Astrocyte (in vitro differentiated cells and primary cell): ENCODE data around the gene NEK3. TPM values are rescaled to one million over a fixed set of nuclear protein-coding genes. Genes with fewer than 3 reads are reported as not detected.

Source experiments
- DNase-seq: peaks from one replicate; pipeline ENCODE4 v3.0.0-alpha.2; 2010; ENCODE audit warnings: low read depth
- FAIRE-seq: peaks from 2 replicates; lab custom pipeline; 2011; peaks lifted over from hg19 to GRCh38; lab: Jason Lieb, UNC
- H2AFZ ChIP-seq: 2 replicates; pipeline ENCODE4 v1.6.0; 2012; ENCODE audit warnings: low read depth, low read length, inconsistent platforms
- H3K27ac ChIP-seq: 2 replicates; pipeline ENCODE4 v1.5.1; 2011; ENCODE audit warnings: low read depth, low read length, inconsistent platforms
- H3K27me3 ChIP-seq: 2 replicates; pipeline ENCODE4 v1.6.0; 2011; ENCODE audit warnings: low read length, inconsistent platforms; ENCODE audit not compliant: insufficient read depth
- H3K36me3 ChIP-seq: 2 replicates; pipeline ENCODE4 v1.5.1; 2011; ENCODE audit warnings: low read length, inconsistent platforms; ENCODE audit not compliant: insufficient read depth
- H3K4me1 ChIP-seq: 2 replicates; pipeline ENCODE4 v1.5.1; 2011; ENCODE audit warnings: low read length, inconsistent platforms; ENCODE audit not compliant: insufficient read depth
- H3K4me2 ChIP-seq: 2 replicates; pipeline ENCODE4 v1.6.0; 2012; ENCODE audit warnings: low read length, inconsistent platforms
- H3K4me3 ChIP-seq: 2 replicates; pipeline ENCODE4 v1.5.1; 2011; ENCODE audit warnings: low read depth, mild to moderate bottlenecking, low read length, inconsistent platforms; ENCODE audit not compliant: insufficient read depth
- H3K79me2 ChIP-seq: 2 replicates; pipeline ENCODE4 v1.6.0; 2012; ENCODE audit warnings: mild to moderate bottlenecking, low read length, inconsistent platforms; ENCODE audit not compliant: insufficient read depth
- H3K9ac ChIP-seq: 2 replicates; pipeline ENCODE4 v1.6.0; 2012; ENCODE audit warnings: mild to moderate bottlenecking, low read length, inconsistent platforms
- H3K9me3 ChIP-seq: 2 replicates; pipeline ENCODE4 v1.5.1; 2012; ENCODE audit warnings: low read depth, mild to moderate bottlenecking, low read length, inconsistent platforms; ENCODE audit not compliant: insufficient read depth
- H4K20me1 ChIP-seq: 2 replicates; pipeline ENCODE4 v1.6.0; 2012; ENCODE audit warnings: low read length, inconsistent platforms; ENCODE audit not compliant: insufficient read depth
- H3K27ac Mint-ChIP-seq: one replicate; pipeline ENCODE4 v1.8.0; 2021; ENCODE audit warnings: mild to moderate bottlenecking, mixed read lengths; ENCODE audit not compliant: unreplicated experiment
- H3K27me3 Mint-ChIP-seq: one replicate; pipeline ENCODE4 v1.8.0; 2021; ENCODE audit warnings: low read depth, mixed read lengths; ENCODE audit not compliant: unreplicated experiment
- H3K36me3 Mint-ChIP-seq: one replicate; pipeline ENCODE4 v1.8.0; 2021; ENCODE audit warnings: low read depth, mixed read lengths; ENCODE audit not compliant: unreplicated experiment
- H3K4me1 Mint-ChIP-seq: one replicate; pipeline ENCODE4 v1.8.0; 2021; ENCODE audit warnings: low read depth, mixed read lengths; ENCODE audit not compliant: unreplicated experiment
- H3K4me3 Mint-ChIP-seq: one replicate; pipeline ENCODE4 v1.8.0; 2021; ENCODE audit warnings: mild to moderate bottlenecking, moderate library complexity, mixed read lengths; ENCODE audit not compliant: unreplicated experiment
- H3K9me3 Mint-ChIP-seq: one replicate; pipeline ENCODE4 v1.8.0; 2021; ENCODE audit warnings: mild to moderate bottlenecking, mixed read lengths; ENCODE audit not compliant: unreplicated experiment
- EZH2 ChIP-seq: IDR thresholded peaks from 2 replicates; pipeline ENCODE4 v1.6.1; 2012; ENCODE audit warnings: mild to moderate bottlenecking, low read length, inconsistent platforms; ENCODE audit not compliant: insufficient read depth
- total RNA-seq: library from RNA; stranded (reverse); gene quantifications from 2 replicates; pipeline ENCODE4 v1.2.1, GENCODE V29; 2021
- TF ChIP-seq, protein P1 (sequence below): IDR thresholded peaks from 2 replicates; pipeline ENCODE4 v1.5.1; 2011; ENCODE audit warnings: low read depth, mild to moderate bottlenecking, inconsistent platforms, low read length, moderate library complexity; ENCODE audit not compliant: insufficient read depth

The NEK3 gene
- total RNA-seq, 1 donor from 2014 or later = 13.9 TPM

DNA sequence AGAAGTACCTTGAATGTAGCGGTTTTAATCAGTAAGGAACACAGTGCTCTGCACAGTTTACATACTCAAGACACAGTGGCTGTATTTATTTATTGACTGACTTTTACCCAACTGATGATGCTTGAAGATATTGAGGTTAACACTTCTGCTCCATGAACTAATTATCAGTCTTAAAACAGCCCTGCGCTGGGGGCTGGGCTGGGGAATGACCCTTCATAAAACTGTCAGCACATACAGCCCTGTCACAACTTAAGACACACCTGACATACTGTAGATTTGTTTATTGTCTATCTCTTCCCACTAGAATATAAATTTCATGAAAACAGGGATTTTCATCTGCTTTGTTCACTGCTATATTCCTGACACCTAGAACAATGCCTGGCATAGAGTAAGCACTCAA, 41.3 kb downstream of the NEK3 start:
- TF ChIP-seq EZH2 = no peak
- TF ChIP-seq, protein P1, sequence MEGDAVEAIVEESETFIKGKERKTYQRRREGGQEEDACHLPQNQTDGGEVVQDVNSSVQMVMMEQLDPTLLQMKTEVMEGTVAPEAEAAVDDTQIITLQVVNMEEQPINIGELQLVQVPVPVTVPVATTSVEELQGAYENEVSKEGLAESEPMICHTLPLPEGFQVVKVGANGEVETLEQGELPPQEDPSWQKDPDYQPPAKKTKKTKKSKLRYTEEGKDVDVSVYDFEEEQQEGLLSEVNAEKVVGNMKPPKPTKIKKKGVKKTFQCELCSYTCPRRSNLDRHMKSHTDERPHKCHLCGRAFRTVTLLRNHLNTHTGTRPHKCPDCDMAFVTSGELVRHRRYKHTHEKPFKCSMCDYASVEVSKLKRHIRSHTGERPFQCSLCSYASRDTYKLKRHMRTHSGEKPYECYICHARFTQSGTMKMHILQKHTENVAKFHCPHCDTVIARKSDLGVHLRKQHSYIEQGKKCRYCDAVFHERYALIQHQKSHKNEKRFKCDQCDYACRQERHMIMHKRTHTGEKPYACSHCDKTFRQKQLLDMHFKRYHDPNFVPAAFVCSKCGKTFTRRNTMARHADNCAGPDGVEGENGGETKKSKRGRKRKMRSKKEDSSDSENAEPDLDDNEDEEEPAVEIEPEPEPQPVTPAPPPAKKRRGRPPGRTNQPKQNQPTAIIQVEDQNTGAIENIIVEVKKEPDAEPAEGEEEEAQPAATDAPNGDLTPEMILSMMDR = no peak

DNA sequence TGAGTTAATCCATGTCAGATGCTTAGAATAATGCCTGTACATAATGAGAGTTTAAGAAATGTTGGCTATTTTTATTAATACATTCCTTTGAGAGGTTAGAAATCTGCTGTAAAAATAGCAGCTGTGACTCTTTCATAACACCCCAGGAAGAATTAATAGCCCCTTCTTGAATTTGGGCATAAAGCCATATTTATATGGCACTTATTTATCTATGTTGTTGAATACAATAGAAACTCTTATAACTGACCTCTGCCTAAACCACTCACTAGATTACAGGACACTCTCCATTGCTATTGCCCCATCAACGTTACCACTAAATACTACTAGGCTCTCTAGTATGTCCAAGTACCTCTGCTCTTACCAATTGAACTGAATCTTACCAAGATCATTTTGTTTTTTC, 46.8 kb downstream of the NEK3 start:
- no peak overlapping the region for H3K9ac ChIP-seq
- H3K4me1 ChIP-seq = no peaks in the 10 kb centered on the region
- Mint-ChIP-seq H3K27me3 (peaks cover 6% of the 10 kb centered on the region), H3K4me1 (no peaks in the 10 kb centered on the region), H3K4me3 (no peak overlapping the region), H3K27ac (no peak overlapping the region), H3K36me3 (no peaks in the 10 kb centered on the region), H3K9me3 (peaks cover 5% of the 10 kb centered on the region)
- H3K4me3 ChIP-seq = no peak overlapping the region
- no peaks in the 10 kb centered on the region for H3K9me3 ChIP-seq
- DNase-seq = no peak
- no peak overlapping the region for H3K4me2 ChIP-seq
- H3K36me3 ChIP-seq = no peaks in the 10 kb centered on the region
- no peaks in the 10 kb centered on the region for H4K20me1 ChIP-seq
- no peak for FAIRE-seq
- H2AFZ ChIP-seq = no peak overlapping the region
- TF ChIP-seq, protein P1 = no peak
- no peak for TF ChIP-seq EZH2
- H3K27me3 ChIP-seq = peaks cover 4% of the 10 kb centered on the region
- H3K79me2 ChIP-seq = no peaks in the 10 kb centered on the region
- H3K27ac ChIP-seq = no peak overlapping the region

More for the DNA sequence above, 41.3 kb downstream of the NEK3 start:
- Histone ChIP-seq H3K9ac (no peak overlapping the region), H3K36me3 (no peaks in the 10 kb centered on the region), H3K4me2 (no peak overlapping the region), H3K27ac (no peak overlapping the region), H3K27me3 (peaks cover 4% of the 10 kb centered on the region), H3K4me3 (no peak overlapping the region), H3K9me3 (no peaks in the 10 kb centered on the region), H4K20me1 (no peaks in the 10 kb centered on the region), H3K79me2 (no peaks in the 10 kb centered on the region), H3K4me1 (no peaks in the 10 kb centered on the region), H2AFZ (no peak overlapping the region)
- FAIRE-seq = no peak
- no peak overlapping the region for H3K4me3 Mint-ChIP-seq
- H3K27me3 Mint-ChIP-seq = peaks cover 6% of the 10 kb centered on the region
- H3K4me1 Mint-ChIP-seq = no peaks in the 10 kb centered on the region
- DNase-seq = no peak
- H3K9me3 Mint-ChIP-seq = no peaks in the 10 kb centered on the region
- H3K27ac Mint-ChIP-seq = no peak overlapping the region
- no peaks in the 10 kb centered on the region for H3K36me3 Mint-ChIP-seq

DNA sequence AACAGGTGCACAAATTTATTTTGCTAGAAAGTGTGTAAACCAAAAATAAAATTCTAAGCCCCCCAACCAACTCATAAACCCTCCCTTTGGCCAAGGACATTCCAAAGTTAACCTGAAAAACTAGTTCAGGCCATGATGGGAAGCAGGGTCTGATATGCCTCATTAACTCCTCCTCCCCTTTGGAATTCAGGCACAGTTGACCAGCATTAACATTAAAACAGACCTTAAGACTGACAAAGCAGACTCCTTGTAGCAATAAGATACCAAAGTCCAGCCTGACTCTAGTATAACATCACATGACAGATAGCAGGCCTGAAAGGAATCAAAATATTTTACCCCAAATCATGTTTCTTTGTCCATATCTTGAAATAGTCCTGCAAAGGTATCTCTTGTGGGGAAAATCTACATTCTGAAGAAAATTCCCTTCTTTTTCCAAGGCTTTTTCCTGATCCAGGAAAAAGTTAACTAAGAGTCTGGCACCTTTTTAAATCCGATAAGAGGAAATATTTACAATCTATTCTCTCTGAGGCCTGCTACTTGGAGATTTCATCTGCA, 50.2 kb downstream of the NEK3 start:
- H3K36me3 ChIP-seq = no peaks in the 10 kb centered on the region
- FAIRE-seq (no peak), DNase-seq (no peak)
- Mint-ChIP-seq H3K36me3 (no peaks in the 10 kb centered on the region), H3K4me1 (no peaks in the 10 kb centered on the region), H3K9me3 (peaks cover 5% of the 10 kb centered on the region), H3K27ac (no peak overlapping the region), H3K27me3 (peaks cover under 1% of the 10 kb centered on the region), H3K4me3 (no peak overlapping the region)
- no peaks in the 10 kb centered on the region for H3K79me2 ChIP-seq
- no peaks in the 10 kb centered on the region for H4K20me1 ChIP-seq
- no peak overlapping the region for H2AFZ ChIP-seq
- no peaks in the 10 kb centered on the region for H3K4me1 ChIP-seq
- H3K27me3 ChIP-seq = no peaks in the 10 kb centered on the region
- no peak overlapping the region for H3K4me3 ChIP-seq
- no peak overlapping the region for H3K4me2 ChIP-seq
- no peak overlapping the region for H3K27ac ChIP-seq
- H3K9ac ChIP-seq = no peak overlapping the region
- TF ChIP-seq EZH2 = no peak
- TF ChIP-seq, protein P1 = no peak
- H3K9me3 ChIP-seq = no peaks in the 10 kb centered on the region
